ENCODE data around the gene CALY. TPM values are rescaled to one million over a fixed set of nuclear protein-coding genes. Genes with fewer than 3 reads are reported as not detected.

Gene CALY
- total RNA-seq, 2 experiments from 2014 or later, result 3.1 to 3.6 TPM

- ATAC-seq (ENCODE audit: low read depth) (no peak), DNase-seq (no peak)
- Mint-ChIP-seq H3K27ac (no peak overlapping the region), H3K4me3 (no peak overlapping the region), H3K27me3 (peaks cover 18% of the 10 kb centered on the region), H3K36me3 (no peaks in the 10 kb centered on the region), H3K4me1 (peaks cover 1% of the 10 kb centered on the region), H3K9me3 (no peaks in the 10 kb centered on the region)
- POLR2A ChIA-PET, result interaction anchor here (0.7 kb wide), 1 partner anchor 19 kb away, joined by 3 read pairs; no protein-coding TSS in a partner anchor
Measured at GRCh38 chr10:133339708-133340380, 3.1 kb upstream of the CALY start.

DNA sequence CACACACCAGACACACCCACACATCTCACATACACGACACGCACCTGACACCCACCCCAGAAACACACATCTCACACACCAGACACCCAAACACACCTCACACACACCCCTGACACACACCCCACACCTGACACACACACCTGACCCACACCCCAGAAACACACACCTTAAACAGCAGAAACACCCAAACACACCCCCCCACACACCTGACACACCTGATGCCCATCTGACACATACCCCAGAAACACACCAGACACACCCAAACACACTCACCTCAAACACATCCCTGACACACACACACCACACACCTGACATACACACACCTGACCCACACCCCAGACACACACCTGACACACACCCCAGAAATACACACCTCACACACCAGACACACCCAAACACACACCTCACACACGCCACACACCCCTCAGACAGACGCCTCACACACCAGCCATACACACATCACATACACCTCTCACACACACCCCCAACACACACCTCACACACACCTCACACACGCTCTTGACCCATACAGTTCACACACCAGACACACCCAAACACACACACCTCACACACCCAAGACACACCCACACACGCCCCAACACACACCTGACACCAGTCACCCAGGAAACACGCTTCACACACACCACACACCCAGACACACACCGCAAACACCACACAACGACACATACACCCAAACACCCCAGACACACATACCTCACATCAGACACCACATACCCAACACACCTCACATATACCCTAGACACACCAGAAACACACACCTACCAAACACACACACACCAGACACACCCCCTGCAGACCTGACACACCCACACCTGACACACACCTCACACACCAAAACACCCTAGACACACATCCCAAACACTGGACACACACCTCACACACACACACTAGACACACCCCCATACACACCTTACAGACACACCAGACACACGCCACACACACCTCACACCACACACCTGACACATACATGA is 1.7 kb upstream of the CALY start:
- Mint-ChIP-seq H3K27me3 (peaks cover 20% of the 10 kb centered on the region), H3K4me1 (peaks cover 1% of the 10 kb centered on the region), H3K9me3 (no peaks in the 10 kb centered on the region), H3K36me3 (no peaks in the 10 kb centered on the region), H3K4me3 (no peak overlapping the region), H3K27ac (no peak overlapping the region)
- DNase-seq (no peak), ATAC-seq (ENCODE audit: low read depth) (no peak)
- POLR2A ChIA-PET, result no interaction called here

DNA sequence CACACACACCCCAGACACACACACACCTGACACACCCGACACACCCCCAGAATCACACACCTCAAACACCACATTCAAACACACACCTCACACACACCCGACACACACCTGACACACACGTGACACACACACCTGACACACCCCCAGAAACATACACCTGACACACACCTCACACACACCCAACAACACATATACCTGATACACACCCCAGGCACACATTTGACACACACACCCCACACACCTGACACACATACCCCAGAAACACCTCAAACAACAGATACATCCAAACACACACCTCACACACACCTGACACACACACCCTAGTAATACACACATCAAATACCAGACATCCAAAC is 652 bp upstream of the CALY start:
- POLR2A ChIA-PET, result interaction anchor here (1.0 to 1.1 kb wide), 2 partner anchors 11 to 36 kb away, joined by 3 read pairs; partner anchors contain the start of gene ECHS1
- Mint-ChIP-seq H3K27ac (no peak overlapping the region), H3K4me1 (peaks cover 1% of the 10 kb centered on the region), H3K27me3 (peaks cover 26% of the 10 kb centered on the region), H3K36me3 (no peaks in the 10 kb centered on the region), H3K4me3 (no peak overlapping the region), H3K9me3 (no peaks in the 10 kb centered on the region)
- ATAC-seq (ENCODE audit: low read depth), result no peak
- DNase-seq, result no peak

DNA sequence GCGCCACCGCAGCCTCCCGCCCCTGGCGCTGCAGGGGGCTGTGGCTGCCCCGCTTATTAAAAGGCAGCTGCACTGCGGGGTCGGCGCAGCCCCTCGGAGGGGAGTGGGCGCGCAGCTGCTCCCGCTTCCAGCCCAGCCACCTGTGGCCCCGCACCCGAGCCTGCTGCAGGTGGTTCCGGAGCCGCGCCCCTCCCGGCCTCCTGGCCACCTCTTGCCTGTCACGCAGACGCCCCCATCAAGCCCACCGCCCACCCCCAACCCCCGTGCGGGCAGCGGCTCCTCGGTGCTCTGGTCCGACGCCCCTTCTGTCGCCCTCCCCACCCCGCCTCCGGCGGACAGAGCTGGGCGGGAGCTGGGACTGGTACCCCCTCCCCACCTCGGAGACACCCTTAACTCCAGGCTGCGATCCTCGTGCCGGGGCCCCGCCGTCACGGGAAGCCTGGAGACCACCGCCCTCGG is 549 bp downstream of the CALY start:
- POLR2A ChIA-PET, result interaction anchor here (0.9 to 1.9 kb wide), 5 partner anchors 9 to 54 kb away, joined by 3 to 4 read pairs (median 3); partner anchors contain the start of genes ECHS1 and FUOM
- Mint-ChIP-seq H3K4me1 (peaks cover 1% of the 10 kb centered on the region), H3K36me3 (no peaks in the 10 kb centered on the region), H3K27me3 (peaks cover 29% of the 10 kb centered on the region), H3K4me3 (no peak overlapping the region), H3K9me3 (no peaks in the 10 kb centered on the region), H3K27ac (no peak overlapping the region)
- ATAC-seq (ENCODE audit: low read depth), result no peak
- no peak for DNase-seq

- Mint-ChIP-seq H3K4me1 (peaks cover 1% of the 10 kb centered on the region), H3K27ac (no peak overlapping the region), H3K27me3 (peaks cover 34% of the 10 kb centered on the region), H3K36me3 (no peaks in the 10 kb centered on the region), H3K9me3 (no peaks in the 10 kb centered on the region), H3K4me3 (peak overlapping the region; percentile 53)
- peak; percentile 52 for ATAC-seq (ENCODE audit: low read depth)
- POLR2A ChIA-PET, result interaction anchor here (1.9 kb wide), 2 partner anchors 12 to 22 kb away, joined by 4 read pairs; partner anchors contain the start of gene FUOM
- peak; percentile 80 for DNase-seq
Measured at GRCh38 chr10:133335246-133336117, 1.2 kb downstream of the CALY start.

- Mint-ChIP-seq H3K4me3 (peak overlapping the region; percentile 73), H3K4me1 (peaks cover 1% of the 10 kb centered on the region)
- POLR2A ChIA-PET, result no interaction called here
Measured at GRCh38 chr10:133334503-133335245, 2.0 kb downstream of the CALY start.

DNA sequence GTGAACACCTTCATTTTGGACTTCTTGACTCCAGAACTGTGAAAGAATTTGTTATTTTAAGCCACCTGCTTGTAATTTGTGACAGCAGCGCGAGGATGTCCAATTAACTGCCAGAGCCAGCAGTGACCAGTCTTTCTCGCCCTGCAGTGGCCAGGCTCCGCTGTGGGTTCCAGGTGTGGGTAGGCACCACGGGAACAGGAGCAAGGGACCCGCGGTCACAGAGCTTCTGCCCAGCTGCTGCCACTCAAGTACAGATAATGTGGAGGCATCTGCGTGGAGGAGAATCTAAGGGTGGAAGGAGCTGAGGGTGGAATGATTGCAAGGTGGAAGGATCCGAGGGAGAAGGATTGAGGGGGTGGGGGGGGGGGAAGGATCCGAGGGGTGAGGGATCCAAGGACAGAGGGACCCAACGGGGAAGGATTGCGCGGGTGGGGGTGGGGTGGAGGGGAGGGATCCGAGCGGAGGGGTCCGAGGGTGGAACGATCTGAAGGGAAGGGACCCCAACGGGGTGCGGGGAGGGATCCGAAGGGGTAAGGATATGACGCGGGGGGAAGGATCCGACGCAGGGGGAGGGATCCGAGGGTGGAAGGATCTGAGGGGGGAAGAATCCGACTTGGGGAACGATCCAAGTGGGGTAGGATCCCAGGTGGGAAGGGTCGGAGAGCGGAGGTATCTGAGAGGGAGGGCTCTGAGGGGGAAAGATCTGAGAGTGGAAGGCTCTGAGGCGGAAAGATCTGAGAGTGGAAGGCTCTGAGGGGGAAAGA is 3.6 kb downstream of the CALY start:
- Mint-ChIP-seq H3K27ac (no peak overlapping the region), H3K4me3 (no peak overlapping the region), H3K4me1 (peaks cover 1% of the 10 kb centered on the region), H3K27me3 (peaks cover 55% of the 10 kb centered on the region), H3K36me3 (no peaks in the 10 kb centered on the region), H3K9me3 (no peaks in the 10 kb centered on the region)
- POLR2A ChIA-PET, result no interaction called here
- no peak for ATAC-seq (ENCODE audit: low read depth)
- DNase-seq, result no peak

More at GRCh38 chr10:133334503-133335245, 2.0 kb downstream of the CALY start:
- Mint-ChIP-seq H3K36me3 (no peaks in the 10 kb centered on the region), H3K27ac (peak overlapping the region; percentile 49), H3K27me3 (peaks cover 40% of the 10 kb centered on the region), H3K9me3 (no peaks in the 10 kb centered on the region)
- DNase-seq (no peak), ATAC-seq (ENCODE audit: low read depth) (peak; percentile 40)

- H3K36me3 Mint-ChIP-seq, result no peaks in the 10 kb centered on the region
- H3K4me1 Mint-ChIP-seq, result no peaks in the 10 kb centered on the region
- peaks cover 73% of the 10 kb centered on the region for H3K27me3 Mint-ChIP-seq
- H3K27ac Mint-ChIP-seq, result no peak overlapping the region
- DNase-seq (peak; percentile 89), ATAC-seq (ENCODE audit: low read depth) (peak; percentile 87)
- H3K4me3 Mint-ChIP-seq, result peak overlapping the region; percentile 44
- H3K9me3 Mint-ChIP-seq, result no peaks in the 10 kb centered on the region
- POLR2A ChIA-PET, result no interaction called here
Measured at GRCh38 chr10:133329491-133330202, 7.0 kb downstream of the CALY start.

- Mint-ChIP-seq H3K36me3 (no peaks in the 10 kb centered on the region), H3K9me3 (no peaks in the 10 kb centered on the region), H3K4me3 (no peak overlapping the region), H3K27me3 (peaks cover 70% of the 10 kb centered on the region), H3K27ac (no peak overlapping the region), H3K4me1 (no peaks in the 10 kb centered on the region)
- ATAC-seq (ENCODE audit: low read depth) (no peak), DNase-seq (no peak)
- POLR2A ChIA-PET, result no interaction called here
Measured at GRCh38 chr10:133328358-133329343, 8.0 kb downstream of the CALY start.

DNA sequence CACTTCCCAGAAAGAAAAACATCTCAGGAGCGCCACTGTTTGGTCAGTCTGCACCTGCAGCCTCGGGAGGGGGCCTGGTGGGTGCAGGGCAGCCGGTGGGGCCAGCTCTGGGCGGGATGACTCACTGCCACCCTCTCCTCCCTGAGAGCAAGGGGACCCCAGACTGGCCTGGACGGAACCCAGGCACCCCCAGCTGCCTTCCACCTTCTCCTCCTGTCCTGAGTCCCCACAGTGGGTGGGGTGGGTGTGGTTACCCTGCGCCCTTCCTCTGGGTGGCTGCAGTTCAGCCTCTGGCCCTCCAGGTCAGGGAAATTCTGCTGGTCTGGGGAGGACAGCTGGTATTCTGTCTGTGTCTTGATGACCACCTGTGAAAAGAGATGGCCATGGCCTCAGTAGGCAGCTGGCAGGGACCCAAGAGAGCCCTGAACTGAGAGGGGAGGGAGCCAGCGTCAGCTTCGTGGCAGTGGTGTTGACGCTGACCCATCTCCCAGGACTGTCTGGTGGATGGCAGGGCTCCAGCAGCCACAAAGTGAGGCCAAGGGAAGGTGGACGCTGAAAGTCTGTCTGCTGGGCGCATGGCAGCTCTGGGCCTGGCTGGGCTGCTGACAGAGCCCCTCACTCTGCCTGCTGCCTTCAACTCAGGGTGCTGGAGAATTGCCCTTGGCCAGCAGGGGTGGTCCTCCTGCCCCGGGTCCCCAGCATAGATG is 8.9 kb downstream of the CALY start:
- Mint-ChIP-seq H3K9me3 (no peaks in the 10 kb centered on the region), H3K27ac (no peak overlapping the region), H3K36me3 (no peaks in the 10 kb centered on the region), H3K27me3 (peaks cover 64% of the 10 kb centered on the region), H3K4me3 (no peak overlapping the region), H3K4me1 (no peaks in the 10 kb centered on the region)
- POLR2A ChIA-PET, result no interaction called here
- no peak for DNase-seq
- ATAC-seq (ENCODE audit: low read depth), result no peak
